ENCODE results near the gene INPP4B. TPM values are rescaled to one million over a fixed set of nuclear protein-coding genes. Genes with fewer than 3 reads are reported as not detected.

Gene INPP4B
- total RNA-seq, 1 experiment from 2014 or later: 53.7 TPM

DNA sequence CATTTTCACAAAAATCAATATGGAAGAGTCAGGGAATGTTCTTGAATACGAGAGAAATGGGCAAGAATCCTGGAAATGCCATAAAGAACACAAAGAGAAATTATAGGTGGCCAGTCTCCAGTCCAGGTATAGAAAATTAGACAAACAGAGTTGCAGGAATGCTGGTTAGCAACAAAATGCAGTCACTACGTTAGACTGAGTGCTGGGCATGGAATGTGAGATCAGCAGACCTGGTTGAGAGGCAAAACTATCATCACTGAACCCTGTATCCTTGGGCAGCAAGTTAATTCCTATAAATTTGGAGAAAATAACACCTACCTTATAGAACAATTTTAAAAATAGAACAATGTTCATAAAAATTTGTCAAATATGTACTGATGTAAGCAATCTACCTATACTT, 417.4 kb downstream of the INPP4B start:
- ChIA-PET POLR2A (ENCODE audit: unreplicated experiment) (no interaction called here), CTCF (no interaction called here)
- Histone ChIP-seq H3K4me3 (no peak overlapping the region), H2AFZ (no peak overlapping the region), H4K20me1 (ENCODE audit: insufficient read depth) (no peaks in the 10 kb centered on the region), H3K4me2 (no peak overlapping the region), H3K36me3 (ENCODE audit: low read depth) (peaks cover 41% of the 10 kb centered on the region), H3K79me2 (ENCODE audit: low read depth) (0 out of 2 replicates have a peak, but pooled peaks cover 10% of the 10 kb centered on the region), H3K27ac (no peak overlapping the region), H3F3A (ENCODE audit: insufficient read depth, low read depth) (peaks cover 12% of the 10 kb centered on the region; the same call in 1 of the 2 replicates), H3K9me3 (ENCODE audit: insufficient read depth, low read depth) (no peaks in the 10 kb centered on the region), H3K27me3 (ENCODE audit: insufficient read depth, low read depth) (no peaks in the 10 kb centered on the region), H3K9me2 (ENCODE audit: insufficient read depth) (no peaks in the 10 kb centered on the region), H3K4me1 (replicated peaks; ENCODE audit: insufficient read depth) (no peaks in the 10 kb centered on the region)
- no peak for TF ChIP-seq EZH2 (IDR thresholded peaks at IDR 0.05; ENCODE audit: low read depth)
- TF ChIP-seq, protein P1, sequence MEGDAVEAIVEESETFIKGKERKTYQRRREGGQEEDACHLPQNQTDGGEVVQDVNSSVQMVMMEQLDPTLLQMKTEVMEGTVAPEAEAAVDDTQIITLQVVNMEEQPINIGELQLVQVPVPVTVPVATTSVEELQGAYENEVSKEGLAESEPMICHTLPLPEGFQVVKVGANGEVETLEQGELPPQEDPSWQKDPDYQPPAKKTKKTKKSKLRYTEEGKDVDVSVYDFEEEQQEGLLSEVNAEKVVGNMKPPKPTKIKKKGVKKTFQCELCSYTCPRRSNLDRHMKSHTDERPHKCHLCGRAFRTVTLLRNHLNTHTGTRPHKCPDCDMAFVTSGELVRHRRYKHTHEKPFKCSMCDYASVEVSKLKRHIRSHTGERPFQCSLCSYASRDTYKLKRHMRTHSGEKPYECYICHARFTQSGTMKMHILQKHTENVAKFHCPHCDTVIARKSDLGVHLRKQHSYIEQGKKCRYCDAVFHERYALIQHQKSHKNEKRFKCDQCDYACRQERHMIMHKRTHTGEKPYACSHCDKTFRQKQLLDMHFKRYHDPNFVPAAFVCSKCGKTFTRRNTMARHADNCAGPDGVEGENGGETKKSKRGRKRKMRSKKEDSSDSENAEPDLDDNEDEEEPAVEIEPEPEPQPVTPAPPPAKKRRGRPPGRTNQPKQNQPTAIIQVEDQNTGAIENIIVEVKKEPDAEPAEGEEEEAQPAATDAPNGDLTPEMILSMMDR (conservative IDR thresholded peaks at IDR 0.05): no peak
- no TSS peak for BruUV-seq (replicated peaks)
- DNase-seq: no peak
- intact Hi-C loops (cut with micrococcal nuclease; ENCODE audit: unreplicated experiment): no loop called here

DNA sequence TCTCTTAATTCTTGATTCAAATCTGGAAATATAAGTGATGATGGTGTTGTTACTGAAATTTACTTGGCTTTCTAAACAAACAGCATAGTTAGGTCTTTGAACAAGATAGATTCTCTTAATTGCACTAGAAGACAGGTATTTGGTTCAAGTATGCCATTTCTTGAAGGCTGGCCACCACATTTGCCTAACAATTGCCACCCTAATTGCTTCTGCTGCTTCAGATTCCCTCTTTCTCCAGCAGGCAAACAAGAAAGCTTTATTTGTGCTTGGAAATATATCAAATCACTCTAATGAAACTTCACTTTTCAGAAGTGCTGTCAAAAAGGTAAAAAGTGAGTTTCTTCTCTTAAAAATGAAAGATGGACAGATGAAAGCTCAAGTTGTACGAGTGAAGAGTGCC, 418.6 kb downstream of the INPP4B start:
- peaks cover 42% of the 10 kb centered on the region for H3K36me3 ChIP-seq (ENCODE audit: low read depth)
- H3K27me3 ChIP-seq (ENCODE audit: insufficient read depth, low read depth): no peaks in the 10 kb centered on the region
- intact Hi-C loops (cut with micrococcal nuclease; ENCODE audit: unreplicated experiment): no loop called here
- no peak for DNase-seq
- no peaks in the 10 kb centered on the region for H3K4me1 ChIP-seq (replicated peaks; ENCODE audit: insufficient read depth)
- H2AFZ ChIP-seq: no peak overlapping the region
- 0 out of 2 replicates have a peak, but pooled peaks cover 6% of the 10 kb centered on the region for H3K79me2 ChIP-seq (ENCODE audit: low read depth)
- no TSS peak for BruUV-seq (replicated peaks)
- peaks cover 12% of the 10 kb centered on the region; the same call in 1 of the 2 replicates for H3F3A ChIP-seq (ENCODE audit: insufficient read depth, low read depth)
- H3K9me2 ChIP-seq (ENCODE audit: insufficient read depth): no peaks in the 10 kb centered on the region
- CTCF ChIA-PET: no interaction called here
- H3K9me3 ChIP-seq (ENCODE audit: insufficient read depth, low read depth): no peaks in the 10 kb centered on the region
- H4K20me1 ChIP-seq (ENCODE audit: insufficient read depth): no peaks in the 10 kb centered on the region
- no peak for TF ChIP-seq EZH2 (IDR thresholded peaks at IDR 0.05; ENCODE audit: low read depth)
- TF ChIP-seq, protein P1 (conservative IDR thresholded peaks at IDR 0.05): no peak
- H3K4me3 ChIP-seq: no peak overlapping the region
- POLR2A ChIA-PET (ENCODE audit: unreplicated experiment): no interaction called here
- no peak overlapping the region for H3K27ac ChIP-seq
- H3K4me2 ChIP-seq: no peak overlapping the region

DNA sequence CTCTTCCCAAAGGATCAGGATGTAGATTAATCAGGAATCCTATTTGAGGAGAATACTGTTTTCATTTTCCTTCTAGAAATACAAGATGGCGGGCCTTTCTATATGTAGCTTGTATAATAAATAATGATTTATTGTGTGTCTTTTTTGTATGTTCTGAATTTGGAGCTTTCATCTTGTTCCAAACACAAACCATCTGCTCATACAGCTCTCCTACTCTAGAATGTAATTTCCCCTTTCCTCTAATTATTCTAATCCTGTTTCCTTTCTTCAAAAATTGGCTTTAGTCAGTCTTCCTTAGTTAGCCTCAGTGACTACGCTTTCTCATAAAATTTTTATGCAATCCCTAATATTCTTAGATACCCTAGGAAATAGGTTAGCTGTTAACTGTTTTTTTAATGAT, 422.2 kb downstream of the INPP4B start:
- H3K4me2 ChIP-seq: no peak overlapping the region
- H3K36me3 ChIP-seq (ENCODE audit: low read depth): peaks cover 16% of the 10 kb centered on the region
- H3K79me2 ChIP-seq (ENCODE audit: low read depth): 0 out of 2 replicates have a peak, but pooled peaks cover 3% of the 10 kb centered on the region
- H3F3A ChIP-seq (ENCODE audit: insufficient read depth, low read depth): 0 out of 2 replicates have a peak, but pooled peaks cover 4% of the 10 kb centered on the region
- no peaks in the 10 kb centered on the region for H3K27me3 ChIP-seq (ENCODE audit: insufficient read depth, low read depth)
- BruUV-seq (replicated peaks): no TSS peak
- H2AFZ ChIP-seq: no peak overlapping the region
- no peaks in the 10 kb centered on the region for H3K9me3 ChIP-seq (ENCODE audit: insufficient read depth, low read depth)
- ChIA-PET CTCF (no interaction called here), POLR2A (ENCODE audit: unreplicated experiment) (no interaction called here)
- intact Hi-C loops (cut with micrococcal nuclease; ENCODE audit: unreplicated experiment): no loop called here
- H3K4me1 ChIP-seq (replicated peaks; ENCODE audit: insufficient read depth): no peaks in the 10 kb centered on the region
- TF ChIP-seq EZH2 (IDR thresholded peaks at IDR 0.05; ENCODE audit: low read depth): no peak
- TF ChIP-seq, protein P1 (conservative IDR thresholded peaks at IDR 0.05): no peak
- no peak for DNase-seq
- no peaks in the 10 kb centered on the region for H4K20me1 ChIP-seq (ENCODE audit: insufficient read depth)
- H3K9me2 ChIP-seq (ENCODE audit: insufficient read depth): no peaks in the 10 kb centered on the region
- H3K4me3 ChIP-seq: no peak overlapping the region
- no peak overlapping the region for H3K27ac ChIP-seq
